GM19452 (cell line): ENCODE results near the gene GARNL3.

ENCODE experiments used
- ATAC-seq: cut with Tn5 transposase; IDR thresholded peaks from one replicate; pipeline ENCODE4 v1.9.1; 2021; ENCODE audit not compliant: unreplicated experiment

Gene GARNL3

GRCh38 chr9:127232833-127233549, 31.6 kb upstream of the GARNL3 start:
- ATAC-seq: no peak

- no peak for ATAC-seq
Observed at GRCh38 chr9:127233550-127233949, 31.0 kb upstream of the GARNL3 start.

GRCh38 chr9:127233989-127234388, 30.6 kb upstream of the GARNL3 start:
- no peak for ATAC-seq

GRCh38 chr9:127237801-127238200, 26.8 kb upstream of the GARNL3 start:
- no peak for ATAC-seq

GRCh38 chr9:127241354-127241753, 23.2 kb upstream of the GARNL3 start:
- no peak for ATAC-seq

GRCh38 chr9:127244609-127245601, 19.7 kb upstream of the GARNL3 start:
- ATAC-seq: peak; percentile 100

- ATAC-seq: no peak
Observed at GRCh38 chr9:127245637-127246164, 18.9 kb upstream of the GARNL3 start.

GRCh38 chr9:127248241-127248640, 16.3 kb upstream of the GARNL3 start:
- ATAC-seq: no peak

GRCh38 chr9:127249877-127250276, 14.7 kb upstream of the GARNL3 start:
- ATAC-seq: no peak

- ATAC-seq: no peak
Observed at GRCh38 chr9:127250896-127251391, 13.6 kb upstream of the GARNL3 start.

GRCh38 chr9:127252410-127253318, 11.9 kb upstream of the GARNL3 start:
- no peak for ATAC-seq

GRCh38 chr9:127253446-127253845, 11.1 kb upstream of the GARNL3 start:
- no peak for ATAC-seq

GRCh38 chr9:127255692-127256091, 8.9 kb upstream of the GARNL3 start:
- ATAC-seq: no peak

GRCh38 chr9:127256324-127256723, 8.2 kb upstream of the GARNL3 start:
- no peak for ATAC-seq

GRCh38 chr9:127258606-127259471, 5.7 kb upstream of the GARNL3 start:
- no peak for ATAC-seq

GRCh38 chr9:127262602-127263001, 2.0 kb upstream of the GARNL3 start:
- no peak for ATAC-seq

- ATAC-seq: no peak
Observed at GRCh38 chr9:127263237-127263636, 1.3 kb upstream of the GARNL3 start.

- no peak for ATAC-seq
Observed at GRCh38 chr9:127263664-127264063, 910 bp upstream of the GARNL3 start.

- no peak for ATAC-seq
Observed at GRCh38 chr9:127267793-127268525, 3.4 kb downstream of the GARNL3 start.
